K562 (cell line): Measurements from ENCODE around the gene ADM. TPM values are rescaled to one million over a fixed set of nuclear protein-coding genes. Genes with fewer than 3 reads are reported as not detected.

Experiments
- ATAC-seq: fragments of 200-7000 bp; cut with Tn5 transposase; 3 replicates; pipeline ENCODE4 v1.9.1; 2020; ENCODE audit warnings: moderate library complexity
- BruUV-seq: library from RNA; stranded (reverse); fragments of 400-500 nt; replicated peaks from 2 replicates; lab custom pipeline; 2021; lab: Mats Ljungman, UMichigan
- CTCF ChIA-PET: fragments of 300-600 bp; formaldehyde crosslinking; extraction: SDS; loops from one replicate; lab custom pipeline; 2021; ENCODE audit warnings: low intra/inter-chr PET ratio; lab: Yijun Ruan, JAX
- POLR2A ChIA-PET: fragments of 300-600, 350-650 bp; sonication (Branson Sonifier 250); formaldehyde crosslinking; extraction: SDS; loops from one replicate; lab custom pipeline; 2021; ENCODE audit warnings: antibody characterized with exemption, inconsistent platforms; lab: Yijun Ruan, JAX
- DNase-seq, 4 experiments: peaks; one replicate each; pipeline versions ENCODE4 v3.0.0 to v3.0.0-alpha.2; 2011 to 2018; ENCODE audit warnings: low spot score in 3 of 4, mixed read lengths in 3 of 4; ENCODE audit errors: extremely low read depth in 1 of 4
- FAIRE-seq: peaks from 2 replicates; lab custom pipeline; 2011; peaks lifted over from hg19 to GRCh38; lab: Jason Lieb, UNC
- H2AFZ ChIP-seq: 2 replicates; pipeline ENCODE4 v1.6.0; 2011; ENCODE audit warnings: low read depth, low read length, control low read depth, inconsistent platforms
- H3K27ac ChIP-seq: fragments of 200-600 bp; 3 replicates; pipeline ENCODE4 v1.8.0; 2011; ENCODE audit warnings: low read depth, mild to moderate bottlenecking, control low read depth, inconsistent platforms, low read length, moderate library complexity, mixed read lengths; ENCODE audit errors: extremely low read depth
- H3K27me3 ChIP-seq, 2 experiments: fragments of 300-600 bp in 1 of 2; 2 replicates in 1 of 2; 3 replicates in 1 of 2; pipeline versions ENCODE4 v1.6.0 to v1.8.0; 2011; ENCODE audit warnings: inconsistent platforms in 2 of 2, low read length in 2 of 2, mild to moderate bottlenecking in 1 of 2, mixed read lengths in 1 of 2, moderate library complexity in 1 of 2; ENCODE audit not compliant: control insufficient read depth in 2 of 2, insufficient read depth in 2 of 2
- H3K36me3 ChIP-seq: fragments of 300-600 bp; 3 replicates; pipeline ENCODE4 v1.8.0; 2011; ENCODE audit warnings: mild to moderate bottlenecking, low read length, inconsistent platforms; ENCODE audit not compliant: control insufficient read depth, insufficient read depth
- H3K4me1 ChIP-seq, 2 experiments: fragments of 200-600 bp in 1 of 2; replicated peaks in 1 of 2; 2 replicates in 1 of 2; 3 replicates in 1 of 2; pipeline versions ENCODE4 v1.5.1 to v1.8.0; 2011; ENCODE audit warnings: inconsistent platforms in 2 of 2, low read length in 2 of 2, mild to moderate bottlenecking in 1 of 2, mixed read lengths in 1 of 2, moderate library complexity in 1 of 2; ENCODE audit not compliant: control insufficient read depth in 2 of 2, insufficient read depth in 2 of 2
- H3K4me2 ChIP-seq: 2 replicates; pipeline ENCODE4 v1.6.1; 2011; ENCODE audit warnings: low read length, control low read depth, inconsistent platforms, mixed read lengths; ENCODE audit not compliant: insufficient read depth
- H3K4me3 ChIP-seq: fragments of 200-600 bp; sonication (generic), shearing (Covaris generic); 2 replicates; pipeline ENCODE4 v1.5.1; 2016; ENCODE audit warnings: control low read depth, inconsistent platforms
- H3K79me2 ChIP-seq: fragments of 200-600 bp; 3 replicates; pipeline ENCODE4 v1.8.0; 2011; ENCODE audit warnings: low read length, inconsistent platforms; ENCODE audit not compliant: control insufficient read depth, insufficient read depth
- H3K9ac ChIP-seq, 2 experiments: 2 replicates each; pipeline versions ENCODE4 v1.6.0 to v1.6.1; 2011; ENCODE audit warnings: low read depth in 2 of 2, low read length in 2 of 2, control low read depth in 1 of 2, inconsistent platforms in 1 of 2, mild to moderate bottlenecking in 1 of 2, mixed read lengths in 1 of 2; ENCODE audit not compliant: insufficient read depth in 1 of 2
- H3K9me1 ChIP-seq: one replicate; pipeline ENCODE4 v1.6.0; 2011; ENCODE audit warnings: inconsistent platforms, mild to moderate bottlenecking, low read length, moderate library complexity; ENCODE audit not compliant: control insufficient read depth, insufficient read depth
- H3K9me3 ChIP-seq: replicated peaks from 2 replicates; pipeline ENCODE4 v1.5.1; 2011; ENCODE audit warnings: low read depth, low read length, inconsistent platforms; ENCODE audit not compliant: control insufficient read depth, insufficient read depth
- H4K20me1 ChIP-seq: replicated peaks from 2 replicates; pipeline ENCODE4 v1.6.1; 2011; ENCODE audit warnings: low read length, inconsistent platforms, mixed read lengths; ENCODE audit not compliant: control insufficient read depth, insufficient read depth
- CBX2 ChIP-seq: fragments of 200-600 bp; sonication (generic); IDR thresholded peaks from one replicate; pipeline ENCODE4 v1.6.1; 2012; ENCODE audit warnings: mild to moderate bottlenecking, low read length, inconsistent platforms; ENCODE audit not compliant: insufficient read depth, poor library complexity, severe bottlenecking
- CSDE1 ChIP-seq, 2 experiments: fragments of 450-650 bp; IDR thresholded peaks; 2 replicates each; pipeline ENCODE4 v1.6.1; 2016; ENCODE audit warnings: mild to moderate bottlenecking in 1 of 2
- HDGF ChIP-seq: fragments of 450-650 bp; IDR thresholded peaks from 2 replicates; pipeline ENCODE4 v1.6.1; 2016
- MEIS2 ChIP-seq: fragments of 450-650 bp; IDR thresholded peaks from 2 replicates; pipeline ENCODE4 v1.6.1; 2014; ENCODE audit warnings: mild to moderate bottlenecking; ENCODE audit not compliant: partially characterized antibody
- RBBP5 ChIP-seq: fragments of 200-600 bp; sonication (generic); IDR thresholded peaks from 2 replicates; pipeline ENCODE4 v1.6.1; 2012; ENCODE audit warnings: borderline replicate concordance, mild to moderate bottlenecking, low read length, control low read depth, inconsistent platforms; ENCODE audit not compliant: insufficient read depth, poor library complexity, severe bottlenecking
- TCF7L2 ChIP-seq: fragments of 150-350 bp; IDR thresholded peaks from 2 replicates; pipeline ENCODE4 v1.6.1; 2016; ENCODE audit warnings: low read depth, mild to moderate bottlenecking, low read length, moderate library complexity
- ZBTB1 ChIP-seq: sonication (generic); formaldehyde crosslinking; IDR thresholded peaks from 2 replicates; pipeline ENCODE4 v1.8.1; 2023; ENCODE audit warnings: missing genetic modification reagents, low read depth, mild to moderate bottlenecking, borderline replicate concordance
- ZFX ChIP-seq: sonication (generic); formaldehyde crosslinking; IDR thresholded peaks from 2 replicates; pipeline ENCODE4 v1.8.0; 2022; ENCODE audit warnings: mild to moderate bottlenecking, missing genetic modification reagents, moderate library complexity
- WGBS: fragments of 100-300 bp; shearing (Covaris generic); methylation state at CpG from one replicate; pipeline ENCODE4 v1.1.6; 2016; ENCODE audit warnings: low coverage, mixed read lengths; ENCODE audit not compliant: insufficient coverage; ENCODE audit errors: missing lambda C conversion rate; 5-methylcytosine and 5-hydroxymethylcytosine counted together
- in situ Hi-C: fragments of 300-500 bp; cut with MboI; formaldehyde crosslinking; loops from 4 replicates; pipeline ENCODE4 v1.15.0; 2018; ENCODE audit warnings: inconsistent platforms, mixed read lengths
- intact Hi-C: fragments of 100-400 bp; cut with micrococcal nuclease; formaldehyde crosslinking; loops from 2 replicates; pipeline ENCODE4 v1.14.2; 2022
- polyA plus RNA-seq, 8 experiments: library from polyadenylated mRNA; depleted of rRNA in 4 of 8; stranded (reverse) in 5 of 8; unstranded in 3 of 8; fragments of >200 nt; fragmentation: Nextera tagmentation in 2 of 8; fragmentation: Illumina TruSeq in 1 of 8; extraction: Ambion mirVana in 2 of 8; extraction: Trizol in 1 of 8; gene quantifications; 2 replicates each; pipeline versions ENCODE4 v1.2.1 to v1.2.3, GENCODE V29; 2011 to 2014; ENCODE audit warnings: inconsistent platforms in 1 of 8, missing spikeins in 1 of 8
- total RNA-seq, 7 experiments: library from RNA; depleted of rRNA in 6 of 7; stranded (reverse); fragments of >200 nt in 6 of 7; fragmentation: Illumina TruSeq in 2 of 7; extraction: Trizol in 2 of 7; gene quantifications; 2 replicates each; pipeline versions ENCODE4 v1.2.1 to v1.2.3, GENCODE V29; 2011 to 2021; ENCODE audit warnings: low replicate concordance in 1 of 7
- TF ChIP-seq, protein P1 (sequence below): fragments of 200-800 bp; sonication (Bioruptor generic); IDR thresholded peaks from 2 replicates; pipeline ENCODE4 v1.6.1; 2017; ENCODE audit warnings: missing genetic modification characterization, missing compliant biosample characterization
- TF ChIP-seq, protein P2 (sequence below): fragments of 450-650 bp; formaldehyde crosslinking; conservative IDR thresholded peaks from 2 replicates; pipeline ENCODE4 v1.4.0; 2022; ENCODE audit warnings: mild to moderate bottlenecking, missing genetic modification characterization
- TF ChIP-seq, protein P3 (sequence below): sonication (generic); formaldehyde crosslinking; IDR thresholded peaks from 2 replicates; pipeline ENCODE4 v1.8.1; 2022; ENCODE audit warnings: missing genetic modification reagents

Gene ADM
- total and polyA plus RNA-seq, 9 of the 15 experiments (the other 6 are each of a cell fraction or from before 2014, with no cell fraction given), result 0.23 to 0.49 (median 0.32) TPM; not detected in 6

DNA sequence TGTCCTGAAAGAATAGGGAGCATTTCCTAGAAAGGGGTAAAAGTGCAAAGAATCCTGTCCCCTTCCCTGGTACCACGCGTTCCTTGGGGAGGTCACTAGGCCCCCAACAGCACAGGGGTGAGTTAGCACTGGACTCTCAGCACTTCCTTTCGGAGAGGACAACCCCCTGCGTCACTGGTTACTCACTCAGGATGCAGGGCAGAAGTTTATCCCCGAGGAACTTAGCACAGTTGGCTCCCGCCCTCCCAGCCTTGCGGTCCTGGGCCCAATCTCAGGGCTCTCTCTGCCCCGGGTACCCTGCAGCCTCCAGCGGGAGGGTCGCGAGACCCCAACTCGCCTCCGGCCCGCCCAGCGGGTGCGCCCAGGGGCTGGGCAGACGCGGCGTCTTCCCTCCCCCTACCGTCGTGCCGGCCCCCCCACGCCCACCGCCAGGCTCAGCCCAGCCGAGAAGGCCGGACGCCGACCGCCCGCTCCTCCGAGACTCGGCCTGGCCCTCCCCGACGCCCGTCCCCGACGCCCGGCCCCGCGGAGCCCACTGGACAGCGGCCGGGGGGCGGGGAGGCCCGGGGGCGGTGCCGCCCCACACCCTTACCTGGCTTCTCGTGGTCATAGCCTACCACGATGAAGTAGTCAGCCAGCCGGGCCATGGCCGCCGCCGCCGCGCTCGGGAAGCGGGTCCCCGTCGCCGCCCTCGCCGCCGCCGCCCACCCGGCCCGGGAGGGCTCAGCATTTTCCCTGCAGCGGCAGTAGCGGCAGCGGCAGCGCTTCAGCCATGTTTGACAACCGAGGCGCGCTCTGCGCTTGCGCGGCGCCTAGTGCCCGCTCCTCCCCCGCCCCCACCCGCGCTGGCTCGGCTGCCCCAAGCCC lies 11.2 kb upstream of the ADM start, which contains the start of gene SBF2 (continued):
- TF ChIP-seq, protein P1, sequence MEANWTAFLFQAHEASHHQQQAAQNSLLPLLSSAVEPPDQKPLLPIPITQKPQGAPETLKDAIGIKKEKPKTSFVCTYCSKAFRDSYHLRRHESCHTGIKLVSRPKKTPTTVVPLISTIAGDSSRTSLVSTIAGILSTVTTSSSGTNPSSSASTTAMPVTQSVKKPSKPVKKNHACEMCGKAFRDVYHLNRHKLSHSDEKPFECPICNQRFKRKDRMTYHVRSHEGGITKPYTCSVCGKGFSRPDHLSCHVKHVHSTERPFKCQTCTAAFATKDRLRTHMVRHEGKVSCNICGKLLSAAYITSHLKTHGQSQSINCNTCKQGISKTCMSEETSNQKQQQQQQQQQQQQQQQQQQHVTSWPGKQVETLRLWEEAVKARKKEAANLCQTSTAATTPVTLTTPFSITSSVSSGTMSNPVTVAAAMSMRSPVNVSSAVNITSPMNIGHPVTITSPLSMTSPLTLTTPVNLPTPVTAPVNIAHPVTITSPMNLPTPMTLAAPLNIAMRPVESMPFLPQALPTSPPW (CRISPR knock-in tag), result peak; percentile 87
- TF ChIP-seq MEIS2, result peak; percentile 70

DNA sequence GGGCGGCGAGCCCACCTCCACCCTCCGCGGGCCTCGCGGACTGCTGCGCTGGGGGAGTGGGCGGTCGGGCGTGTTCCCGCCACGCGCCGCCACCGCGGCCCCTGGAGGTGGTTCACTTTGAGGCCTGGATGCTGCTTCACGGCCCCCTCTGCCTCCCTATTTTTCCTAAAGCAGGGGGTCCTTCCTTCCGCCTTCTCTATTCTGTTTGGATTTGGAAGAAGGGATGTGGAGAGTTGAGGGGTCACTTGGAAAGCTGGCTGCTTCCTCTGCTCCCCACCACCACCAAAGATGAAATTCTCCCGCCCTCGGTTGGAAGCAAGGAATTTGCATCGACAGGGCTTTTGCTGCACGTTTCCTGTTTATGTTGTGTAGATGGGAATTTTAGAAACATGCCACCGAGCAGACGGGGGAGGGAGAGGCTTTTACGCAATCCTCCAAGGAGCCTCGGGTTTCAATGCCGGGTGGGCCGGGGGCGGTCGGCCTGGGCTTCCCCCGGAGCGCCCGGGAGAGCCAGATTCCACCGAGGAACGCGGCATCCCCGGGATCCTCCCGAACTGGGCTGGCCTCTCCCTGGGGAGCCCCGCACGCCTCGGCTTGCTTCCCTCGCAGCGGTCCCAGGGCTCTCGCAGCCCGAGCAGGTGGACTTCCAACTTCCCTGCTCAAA lies 10.5 kb upstream of the ADM start:
- FAIRE-seq (no peak), ATAC-seq (no peak), DNase-seq (peak in 1 of 4 experiments; percentile 11)
- Histone ChIP-seq H3K27ac (peak overlapping the region; percentile 68; the same call in 2 of the 3 replicates), H4K20me1 (no peaks in the 10 kb centered on the region), H3K4me2 (peak overlapping the region; percentile 84), H3K9me3 (no peaks in the 10 kb centered on the region), H3K9me1 (no peaks in the 10 kb centered on the region), H3K4me1 (peaks cover 10 to 20% of the 10 kb centered on the region in 2 experiments; a peak in 3 of 5 replicates), H3K79me2 (peaks cover 4% of the 10 kb centered on the region; the same call in 1 of the 3 replicates), H2AFZ (peak overlapping the region; percentile 99), H3K27me3 (no peaks in the 10 kb centered on the region; a peak in 1 of 5 replicates), H3K9ac (peak overlapping the region; percentile 64 to 93), H3K36me3 (no peaks in the 10 kb centered on the region), H3K4me3 (peak overlapping the region; percentile 96)
- TSS peak; percentile 64 for BruUV-seq
- intact Hi-C loops (no loop called here), in situ Hi-C loops (loop anchor here (10.0 kb wide), 1 partner anchor 1930 kb away; no protein-coding TSS in a partner anchor)
- ChIA-PET POLR2A (no interaction called here), CTCF (interaction anchor here (0.7 kb wide), 1 partner anchor 443 kb away, joined by 4 read pairs; no protein-coding TSS in a partner anchor)
- WGBS, result 42% methylated on average over 32 of the region's 45 CpGs
- TF ChIP-seq, protein P2, sequence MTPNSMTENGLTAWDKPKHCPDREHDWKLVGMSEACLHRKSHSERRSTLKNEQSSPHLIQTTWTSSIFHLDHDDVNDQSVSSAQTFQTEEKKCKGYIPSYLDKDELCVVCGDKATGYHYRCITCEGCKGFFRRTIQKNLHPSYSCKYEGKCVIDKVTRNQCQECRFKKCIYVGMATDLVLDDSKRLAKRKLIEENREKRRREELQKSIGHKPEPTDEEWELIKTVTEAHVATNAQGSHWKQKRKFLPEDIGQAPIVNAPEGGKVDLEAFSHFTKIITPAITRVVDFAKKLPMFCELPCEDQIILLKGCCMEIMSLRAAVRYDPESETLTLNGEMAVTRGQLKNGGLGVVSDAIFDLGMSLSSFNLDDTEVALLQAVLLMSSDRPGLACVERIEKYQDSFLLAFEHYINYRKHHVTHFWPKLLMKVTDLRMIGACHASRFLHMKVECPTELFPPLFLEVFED, result no peak
- TF ChIP-seq, protein P1 (CRISPR knock-in tag), result peak; percentile 37
- TF ChIP-seq RBBP5, result no peak
- TF ChIP-seq ZFX (CRISPR knock-in tag), result no peak
- TF ChIP-seq ZBTB1 (CRISPR knock-in tag), result peak; percentile 15; the same call in 1 of the 2 replicates
- TF ChIP-seq, protein P3, sequence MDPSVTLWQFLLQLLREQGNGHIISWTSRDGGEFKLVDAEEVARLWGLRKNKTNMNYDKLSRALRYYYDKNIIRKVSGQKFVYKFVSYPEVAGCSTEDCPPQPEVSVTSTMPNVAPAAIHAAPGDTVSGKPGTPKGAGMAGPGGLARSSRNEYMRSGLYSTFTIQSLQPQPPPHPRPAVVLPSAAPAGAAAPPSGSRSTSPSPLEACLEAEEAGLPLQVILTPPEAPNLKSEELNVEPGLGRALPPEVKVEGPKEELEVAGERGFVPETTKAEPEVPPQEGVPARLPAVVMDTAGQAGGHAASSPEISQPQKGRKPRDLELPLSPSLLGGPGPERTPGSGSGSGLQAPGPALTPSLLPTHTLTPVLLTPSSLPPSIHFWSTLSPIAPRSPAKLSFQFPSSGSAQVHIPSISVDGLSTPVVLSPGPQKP (CRISPR knock-in tag), result no peak
- no peak for TF ChIP-seq CSDE1 (IDR thresholded peaks at IDR 0.05)
- TF ChIP-seq TCF7L2, result no peak
- TF ChIP-seq CBX2, result no peak
- no peak for TF ChIP-seq HDGF
